A549 (cell line): ENCODE results near the gene CCDC97. TPM values are rescaled to one million over a fixed set of nuclear protein-coding genes. Genes with fewer than 3 reads are reported as not detected.
A peak's percentile ranks its signal among the peaks of the same experiment; 100 is the strongest.

Source experiments
- ATAC-seq, 2 experiments: fragments of 200-7000 bp in 1 of 2; fragments of >200 bp in 1 of 2; cut with Nextera tagmentation in 1 of 2; cut with Tn5 transposase in 1 of 2; 3 replicates each; pipeline versions ENCODE4 v1.8.0 to v1.9.1; 2018 to 2020; ENCODE audit warnings: mild to moderate bottlenecking in 1 of 2, moderate library complexity in 1 of 2
- CTCF ChIA-PET: fragments of 300-600 bp; sonication (Branson Sonifier 250); formaldehyde crosslinking; extraction: SDS; loops from one replicate; lab custom pipeline; 2021; ENCODE audit warnings: antibody characterized with exemption, inconsistent platforms; lab: Yijun Ruan, JAX
- POLR2A ChIA-PET: fragments of 350-600 bp; formaldehyde crosslinking; extraction: SDS; loops from one replicate; lab custom pipeline; 2021; ENCODE audit warnings: antibody characterized with exemption, inconsistent platforms; lab: Yijun Ruan, JAX
- DNase-seq, 2 experiments: peaks; one replicate each; pipeline versions ENCODE4 v3.0.0 to v3.0.0-alpha.2; 2011 to 2016; ENCODE audit warnings: low read depth in 1 of 2, low spot score in 1 of 2
- FAIRE-seq: peaks from 2 replicates; lab custom pipeline; 2011; peaks lifted over from hg19 to GRCh38; lab: Jason Lieb, UNC
- H3K27ac ChIP-seq, 2 experiments: fragments of >200 bp; sonication (Bioruptor Twin); formaldehyde crosslinking; 3 replicates each; pipeline ENCODE4 v1.5.1; 2016 to 2017
- H3K4me1 ChIP-seq: fragments of >200 bp; sonication (Bioruptor Twin); formaldehyde crosslinking; 3 replicates; pipeline ENCODE4 v1.6.1; 2016
- H3K4me2 ChIP-seq: fragments of >200 bp; sonication (Bioruptor Twin); formaldehyde crosslinking; 3 replicates; pipeline ENCODE4 v1.6.1; 2016
- H3K4me3 ChIP-seq: fragments of >200 bp; sonication (Bioruptor Twin); formaldehyde crosslinking; 3 replicates; pipeline ENCODE4 v1.5.1; 2016
- H3K9me3 ChIP-seq: fragments of >200 bp; sonication (Bioruptor Twin); formaldehyde crosslinking; 3 replicates; pipeline ENCODE4 v1.6.1; 2016
- BHLHE40 ChIP-seq: IDR thresholded peaks from 2 replicates; pipeline ENCODE4 v1.6.1; 2012; ENCODE audit warnings: low read depth, low read length, inconsistent platforms
- CBX2 ChIP-seq: fragments of 200-600 bp; sonication (generic); IDR thresholded peaks from 2 replicates; pipeline ENCODE4 v1.6.1; 2016; ENCODE audit warnings: low read depth, mild to moderate bottlenecking, borderline replicate concordance
- CEBPB ChIP-seq, 2 experiments: fragments of >200 bp in 1 of 2; sonication (Bioruptor Twin) in 1 of 2; formaldehyde crosslinking in 1 of 2; IDR thresholded peaks; 2 replicates each; pipeline ENCODE4 v1.6.1; 2012 to 2016
- CTCF ChIP-seq: fragments of >200 bp; sonication (Bioruptor Twin); formaldehyde crosslinking; IDR thresholded peaks from 3 replicates; pipeline ENCODE4 v1.5.1; 2016
- EHF ChIP-seq: fragments of 250-450 bp; sonication (Bioruptor Pico); IDR thresholded peaks from 2 replicates; pipeline ENCODE4 v1.5.0; 2020; ENCODE audit warnings: mild to moderate bottlenecking
- EP300 ChIP-seq, 2 experiments: fragments of >200 bp; sonication (Bioruptor Twin); formaldehyde crosslinking; IDR thresholded peaks; 2 replicates in 1 of 2; 3 replicates in 1 of 2; pipeline ENCODE4 v1.6.1; 2016 to 2017
- ESRRA ChIP-seq: fragments of 150-350 bp; IDR thresholded peaks from 2 replicates; pipeline ENCODE4 v1.6.1; 2014; ENCODE audit warnings: mild to moderate bottlenecking, low read length, borderline replicate concordance
- FOSL2 ChIP-seq, 2 experiments: fragments of 450-650 bp in 1 of 2; fragments of >200 bp in 1 of 2; sonication (Bioruptor Twin) in 1 of 2; formaldehyde crosslinking; IDR thresholded peaks; 2 replicates each; pipeline versions ENCODE4 v1.5.0 to v1.6.1; 2016 to 2020; ENCODE audit warnings: mild to moderate bottlenecking in 1 of 2, moderate library complexity in 1 of 2
- HEYL ChIP-seq: fragments of 250-450 bp; sonication (Bioruptor Pico); IDR thresholded peaks from 2 replicates; pipeline ENCODE4 v1.8.0; 2021; ENCODE audit warnings: mild to moderate bottlenecking, moderate library complexity
- HOXB5 ChIP-seq: fragments of 250-450 bp; sonication (Bioruptor Pico); IDR thresholded peaks from 2 replicates; pipeline ENCODE4 v1.5.0; 2020; ENCODE audit warnings: mild to moderate bottlenecking, moderate library complexity
- JUN ChIP-seq, 2 experiments: fragments of >200 bp; sonication (Bioruptor Twin); formaldehyde crosslinking; IDR thresholded peaks; 2 replicates in 1 of 2; 3 replicates in 1 of 2; pipeline ENCODE4 v1.6.1; 2016 to 2017
- KDM1A ChIP-seq: fragments of 200-600 bp; sonication (generic); IDR thresholded peaks from 2 replicates; pipeline ENCODE4 v1.6.1; 2016; ENCODE audit warnings: low read depth, mild to moderate bottlenecking
- KDM5A ChIP-seq: fragments of 200-600 bp; sonication (generic); IDR thresholded peaks from 2 replicates; pipeline ENCODE4 v1.6.1; 2016; ENCODE audit warnings: antibody characterized with exemption, mild to moderate bottlenecking
- MAZ ChIP-seq: fragments of 150-350 bp; IDR thresholded peaks from 2 replicates; pipeline ENCODE4 v1.6.1; 2014; ENCODE audit warnings: antibody characterized with exemption, low read depth, low read length, borderline replicate concordance
- NPAS2 ChIP-seq: fragments of 250-450 bp; sonication (Bioruptor Pico); IDR thresholded peaks from 2 replicates; pipeline ENCODE4 v1.8.0; 2022; ENCODE audit warnings: mild to moderate bottlenecking, moderate library complexity, borderline replicate concordance
- PHF8 ChIP-seq: fragments of 200-600 bp; sonication (generic); IDR thresholded peaks from 2 replicates; pipeline ENCODE4 v1.6.1; 2016; ENCODE audit warnings: low read depth, mild to moderate bottlenecking, antibody characterized with exemption, moderate library complexity, borderline replicate concordance
- POLR2A ChIP-seq: IDR thresholded peaks from 2 replicates; pipeline ENCODE4 v1.6.1; 2012; ENCODE audit warnings: mild to moderate bottlenecking, low read length
- RAD21 ChIP-seq, 2 experiments: fragments of >200 bp in 1 of 2; sonication (Bioruptor Twin) in 1 of 2; formaldehyde crosslinking in 1 of 2; IDR thresholded peaks in 1 of 2; conservative IDR thresholded peaks in 1 of 2; 2 replicates in 1 of 2; 3 replicates in 1 of 2; pipeline ENCODE4 v1.6.1; 2012 to 2018; ENCODE audit warnings: inconsistent platforms in 1 of 2
- RARB ChIP-seq: fragments of 250-450 bp; sonication (Bioruptor Pico); IDR thresholded peaks from 2 replicates; pipeline ENCODE4 v1.8.0; 2021; ENCODE audit warnings: mild to moderate bottlenecking, moderate library complexity
- RFX5 ChIP-seq: fragments of 450-650 bp; IDR thresholded peaks from 2 replicates; pipeline ENCODE4 v1.7.1; 2014; ENCODE audit warnings: antibody characterized with exemption, mild to moderate bottlenecking, moderate library complexity
- SMC3 ChIP-seq: fragments of >200 bp; sonication (Bioruptor Twin); formaldehyde crosslinking; IDR thresholded peaks from 3 replicates; pipeline ENCODE4 v1.6.1; 2018; ENCODE audit warnings: inconsistent platforms
- TP53 ChIP-seq: fragments of 250-450 bp; sonication (Bioruptor Pico); IDR thresholded peaks from 2 replicates; pipeline ENCODE4 v1.5.0; 2021; ENCODE audit warnings: mild to moderate bottlenecking, moderate library complexity
- USF2 ChIP-seq: fragments of 450-650 bp; IDR thresholded peaks from 2 replicates; pipeline ENCODE4 v1.6.1; 2014; ENCODE audit warnings: antibody characterized with exemption
- ZC3H11A ChIP-seq: fragments of 450-650 bp; IDR thresholded peaks from 2 replicates; pipeline ENCODE4 v1.6.1; 2014; ENCODE audit warnings: antibody characterized with exemption, mild to moderate bottlenecking
- ZFP36 ChIP-seq: fragments of 450-650 bp; IDR thresholded peaks from 2 replicates; pipeline ENCODE4 v1.6.1; 2014; ENCODE audit warnings: borderline replicate concordance; ENCODE audit not compliant: partially characterized antibody
- ZNF302 ChIP-seq: fragments of 250-450 bp; sonication (Bioruptor Pico); IDR thresholded peaks from 2 replicates; pipeline ENCODE4 v1.9.0; 2021; ENCODE audit warnings: inconsistent platforms, mild to moderate bottlenecking, moderate library complexity
- ZSCAN20 ChIP-seq: fragments of 250-450 bp; sonication (Bioruptor Pico); IDR thresholded peaks from 2 replicates; pipeline ENCODE4 v1.8.0; 2022; ENCODE audit warnings: mild to moderate bottlenecking, moderate library complexity
- WGBS: methylation state at CpG from one replicate; pipeline ENCODE4 v1.1.6; 2017; ENCODE audit errors: missing lambda C conversion rate; 5-methylcytosine and 5-hydroxymethylcytosine counted together
- polyA plus RNA-seq, 4 experiments: library from polyadenylated mRNA; depleted of rRNA in 3 of 4; stranded (reverse); fragments of >200 nt; fragmentation: RNase III in 1 of 4; extraction: RNeasy Plus Mini Kit Qiagen cat#74134 plus additional on column Dnase treatment in 1 of 4; gene quantifications; 2 replicates in 3 of 4; 3 replicates in 1 of 4; pipeline ENCODE4 v1.2.3, GENCODE V29; 2011 to 2017
- TF ChIP-seq, protein P1 (sequence below): fragments of 150-350 bp; IDR thresholded peaks from 2 replicates; pipeline ENCODE4 v1.6.1; 2014; ENCODE audit warnings: low read depth, mild to moderate bottlenecking, low read length
- TF ChIP-seq, protein P2 (sequence below): IDR thresholded peaks from 2 replicates; pipeline ENCODE4 v1.6.1; 2012; ENCODE audit warnings: low read depth, borderline replicate concordance
- TF ChIP-seq, protein P3 (sequence below): fragments of 250-450 bp; sonication (Bioruptor Pico); IDR thresholded peaks from 2 replicates; pipeline ENCODE4 v1.5.0; 2020; ENCODE audit warnings: low read depth, mild to moderate bottlenecking, moderate library complexity

CCDC97 gene
- polyA plus RNA-seq, 2 of the 4 experiments (the other 2 are of a cell fraction): 18.7 to 26.8 TPM

GRCh38 chr19:41351339-41352245 is 41.6 kb downstream of the CCDC97 start:
- ATAC-seq (peak; percentile 8 to 50; a peak in 3 of 6 replicates), DNase-seq (peak in 1 of 2 experiments; percentile 89), FAIRE-seq (no peak)
- H3K4me3 ChIP-seq: peak overlapping the region; percentile 72
- peak overlapping the region; percentile 90 for H3K4me2 ChIP-seq
- peak overlapping the region; percentile 90 to 92 for H3K27ac ChIP-seq
- H3K4me1 ChIP-seq: peaks cover 15% of the 10 kb centered on the region
- no peaks in the 10 kb centered on the region for H3K9me3 ChIP-seq
- WGBS: 2% methylated on average over 58 of the region's 58 CpGs
- ChIA-PET POLR2A (interaction anchor here (0.5 to 5.6 kb wide), 9 partner anchors 13 to 191 kb away, joined by 3 to 96 read pairs (median 6); partner anchors contain the start of genes B9D2, CCDC97, DMAC2 and HNRNPUL1), CTCF (interaction anchor here (0.7 to 9.4 kb wide), 39 partner anchors 14 to 691 kb away, joined by 3 to 197 read pairs (median 6); partner anchors contain the start of genes B9D2, CCDC97, CYP2S1 and DMAC2)
- TF ChIP-seq ZNF302 (CRISPR knock-in tag) (no peak), ZC3H11A (no peak), MAZ (no peak), BHLHE40 (no peak), KDM1A (no peak), ZFP36 (no peak), CTCF (no peak), CEBPB (IDR thresholded peaks at IDR 0.05) (no peak), NPAS2 (CRISPR knock-in tag) (no peak), SMC3 (no peak), HOXB5 (no peak), RFX5 (no peak), PHF8 (no peak), POLR2A (0 out of 2 replicates have a peak, but pooled peaks have one; percentile 8), RARB (CRISPR knock-in tag) (no peak), EP300 (IDR thresholded peaks at IDR 0.05) (no peak), ESRRA (no peak), RAD21 (conservative IDR thresholded peaks at IDR 0.05 in 1 of 2, IDR thresholded peaks at IDR 0.05 in 1 of 2) (no peak), FOSL2 (IDR thresholded peaks at IDR 0.05) (no peak), FOSL2 (CRISPR knock-in tag; IDR thresholded peaks at IDR 0.05) (no peak), USF2 (peak; percentile 69), KDM5A (no peak), HEYL (CRISPR knock-in tag) (no peak), CBX2 (no peak), JUN (IDR thresholded peaks at IDR 0.05) (no peak; a peak in 1 of 5 replicates), EHF (CRISPR knock-in tag) (no peak), ZSCAN20 (no peak), TP53 (no peak)
- TF ChIP-seq, protein P1, sequence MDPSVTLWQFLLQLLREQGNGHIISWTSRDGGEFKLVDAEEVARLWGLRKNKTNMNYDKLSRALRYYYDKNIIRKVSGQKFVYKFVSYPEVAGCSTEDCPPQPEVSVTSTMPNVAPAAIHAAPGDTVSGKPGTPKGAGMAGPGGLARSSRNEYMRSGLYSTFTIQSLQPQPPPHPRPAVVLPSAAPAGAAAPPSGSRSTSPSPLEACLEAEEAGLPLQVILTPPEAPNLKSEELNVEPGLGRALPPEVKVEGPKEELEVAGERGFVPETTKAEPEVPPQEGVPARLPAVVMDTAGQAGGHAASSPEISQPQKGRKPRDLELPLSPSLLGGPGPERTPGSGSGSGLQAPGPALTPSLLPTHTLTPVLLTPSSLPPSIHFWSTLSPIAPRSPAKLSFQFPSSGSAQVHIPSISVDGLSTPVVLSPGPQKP: no peak
- TF ChIP-seq, protein P2, sequence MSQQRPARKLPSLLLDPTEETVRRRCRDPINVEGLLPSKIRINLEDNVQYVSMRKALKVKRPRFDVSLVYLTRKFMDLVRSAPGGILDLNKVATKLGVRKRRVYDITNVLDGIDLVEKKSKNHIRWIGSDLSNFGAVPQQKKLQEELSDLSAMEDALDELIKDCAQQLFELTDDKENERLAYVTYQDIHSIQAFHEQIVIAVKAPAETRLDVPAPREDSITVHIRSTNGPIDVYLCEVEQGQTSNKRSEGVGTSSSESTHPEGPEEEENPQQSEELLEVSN: peak; percentile 24; the same call in 1 of the 2 replicates
- TF ChIP-seq, protein P3, sequence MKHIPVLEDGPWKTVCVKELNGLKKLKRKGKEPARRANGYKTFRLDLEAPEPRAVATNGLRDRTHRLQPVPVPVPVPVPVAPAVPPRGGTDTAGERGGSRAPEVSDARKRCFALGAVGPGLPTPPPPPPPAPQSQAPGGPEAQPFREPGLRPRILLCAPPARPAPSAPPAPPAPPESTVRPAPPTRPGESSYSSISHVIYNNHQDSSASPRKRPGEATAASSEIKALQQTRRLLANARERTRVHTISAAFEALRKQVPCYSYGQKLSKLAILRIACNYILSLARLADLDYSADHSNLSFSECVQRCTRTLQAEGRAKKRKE (CRISPR knock-in tag): no peak
